ENCODE results near the gene POC1A.

DNA sequence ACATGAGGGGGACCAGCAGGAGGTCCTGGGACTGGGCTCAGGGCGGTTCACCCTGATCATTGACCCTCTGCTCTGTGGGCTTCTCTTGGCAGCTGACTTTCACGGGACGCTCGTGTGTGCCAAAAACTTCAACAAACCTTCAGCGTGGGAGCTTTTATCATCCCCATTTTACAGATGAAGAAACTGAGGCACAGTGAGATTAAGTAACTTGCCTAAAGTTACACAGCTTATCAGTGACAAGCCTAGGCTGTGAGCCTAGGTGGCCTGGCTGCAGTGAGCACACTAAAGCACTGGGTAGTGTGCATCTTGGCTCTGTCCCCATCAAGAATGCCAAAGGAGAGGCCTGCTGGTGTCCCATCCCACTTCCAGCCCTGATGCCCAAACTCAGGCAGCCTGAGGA, 74.3 kb downstream of the POC1A start:
- TF ChIP-seq, protein P1, sequence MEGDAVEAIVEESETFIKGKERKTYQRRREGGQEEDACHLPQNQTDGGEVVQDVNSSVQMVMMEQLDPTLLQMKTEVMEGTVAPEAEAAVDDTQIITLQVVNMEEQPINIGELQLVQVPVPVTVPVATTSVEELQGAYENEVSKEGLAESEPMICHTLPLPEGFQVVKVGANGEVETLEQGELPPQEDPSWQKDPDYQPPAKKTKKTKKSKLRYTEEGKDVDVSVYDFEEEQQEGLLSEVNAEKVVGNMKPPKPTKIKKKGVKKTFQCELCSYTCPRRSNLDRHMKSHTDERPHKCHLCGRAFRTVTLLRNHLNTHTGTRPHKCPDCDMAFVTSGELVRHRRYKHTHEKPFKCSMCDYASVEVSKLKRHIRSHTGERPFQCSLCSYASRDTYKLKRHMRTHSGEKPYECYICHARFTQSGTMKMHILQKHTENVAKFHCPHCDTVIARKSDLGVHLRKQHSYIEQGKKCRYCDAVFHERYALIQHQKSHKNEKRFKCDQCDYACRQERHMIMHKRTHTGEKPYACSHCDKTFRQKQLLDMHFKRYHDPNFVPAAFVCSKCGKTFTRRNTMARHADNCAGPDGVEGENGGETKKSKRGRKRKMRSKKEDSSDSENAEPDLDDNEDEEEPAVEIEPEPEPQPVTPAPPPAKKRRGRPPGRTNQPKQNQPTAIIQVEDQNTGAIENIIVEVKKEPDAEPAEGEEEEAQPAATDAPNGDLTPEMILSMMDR (IDR thresholded peaks at IDR 0.05) = no peak
- no peak for TF ChIP-seq POLR2A (IDR thresholded peaks at IDR 0.05)
- TF ChIP-seq POLR2AphosphoS5 (IDR thresholded peaks at IDR 0.05) = no peak
